ENCODE measurements around the gene NECTIN3.

NECTIN3 gene

GRCh38 chr3:111087924-111088469 is 16.4 kb downstream of the NECTIN3 start:
- no peak for DNase-seq

GRCh38 chr3:111096487-111097209 is 25.0 kb downstream of the NECTIN3 start:
- no peak for DNase-seq

- no peak for DNase-seq
Measured at GRCh38 chr3:111103807-111104206, 32.2 kb downstream of the NECTIN3 start.

GRCh38 chr3:111106993-111107661 is 35.5 kb downstream of the NECTIN3 start:
- no peak for DNase-seq

GRCh38 chr3:111107662-111108035 is 36.0 kb downstream of the NECTIN3 start:
- no peak for DNase-seq

GRCh38 chr3:111112913-111113312 is 41.3 kb downstream of the NECTIN3 start:
- DNase-seq, result no peak

- no peak for DNase-seq
Measured at GRCh38 chr3:111128884-111129283, 57.3 kb downstream of the NECTIN3 start.

GRCh38 chr3:111130827-111131226 is 59.2 kb downstream of the NECTIN3 start:
- no peak for DNase-seq

- no peak for DNase-seq
Measured at GRCh38 chr3:111134302-111134701, 62.7 kb downstream of the NECTIN3 start.

GRCh38 chr3:111151438-111151837 is 79.8 kb downstream of the NECTIN3 start:
- DNase-seq, result no peak

- no peak for DNase-seq
Measured at GRCh38 chr3:111152496-111152895, 80.9 kb downstream of the NECTIN3 start.

GRCh38 chr3:111156517-111156916 is 84.9 kb downstream of the NECTIN3 start:
- DNase-seq, result no peak

- no peak for DNase-seq
Measured at GRCh38 chr3:111159391-111159790, 87.8 kb downstream of the NECTIN3 start.

GRCh38 chr3:111164621-111165020 is 93.0 kb downstream of the NECTIN3 start:
- DNase-seq, result no peak

- DNase-seq, result no peak
Measured at GRCh38 chr3:111165411-111165810, 93.8 kb downstream of the NECTIN3 start.

GRCh38 chr3:111173328-111173900 is 101.8 kb downstream of the NECTIN3 start:
- DNase-seq, result no peak

GRCh38 chr3:111173906-111174305 is 102.3 kb downstream of the NECTIN3 start:
- DNase-seq, result no peak

- no peak for DNase-seq
Measured at GRCh38 chr3:111190518-111190917, 118.9 kb downstream of the NECTIN3 start.

GRCh38 chr3:111193472-111193871 is 121.9 kb downstream of the NECTIN3 start:
- DNase-seq, result no peak

- DNase-seq, result no peak
Measured at GRCh38 chr3:111194048-111194447, 122.4 kb downstream of the NECTIN3 start.

- DNase-seq, result no peak
Measured at GRCh38 chr3:111197485-111197884, 125.9 kb downstream of the NECTIN3 start.

GRCh38 chr3:111200027-111200426 is 128.4 kb downstream of the NECTIN3 start:
- no peak for DNase-seq

- no peak for DNase-seq
Measured at GRCh38 chr3:111210003-111210711, 138.5 kb downstream of the NECTIN3 start.

All from cortex of kidney (tissue), 1 donor.